Measurements from ENCODE around the gene AGRP. TPM values are rescaled to one million over a fixed set of nuclear protein-coding genes. Genes with fewer than 3 reads are reported as not detected.

Gene AGRP
- total and polyA plus RNA-seq, 2 of the 4 experiments (the other 2 are of a cell fraction), result not detected

DNA sequence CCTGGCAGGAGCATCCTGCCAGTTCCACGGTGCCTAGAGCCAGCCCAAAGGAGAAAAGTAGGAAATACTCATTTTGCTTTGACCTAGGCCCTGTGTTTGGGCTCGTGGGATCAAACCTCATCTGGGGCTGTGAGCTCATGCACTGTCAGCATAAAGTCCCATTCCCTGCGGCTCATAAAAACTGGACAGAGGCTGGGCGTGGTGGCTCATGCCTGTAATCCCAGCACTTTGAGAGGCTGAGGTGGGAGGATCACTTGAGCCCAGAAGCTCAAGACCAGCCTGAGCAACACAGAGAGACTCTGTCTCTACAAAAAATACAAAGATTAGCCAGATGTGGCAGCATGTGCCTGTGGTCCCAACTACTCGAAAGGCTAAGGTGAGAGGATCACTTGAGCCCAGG is 20.3 kb downstream of the AGRP start:
- Histone ChIP-seq H2BK120ac (ENCODE audit: low read depth, low read length) (no peak overlapping the region), H3K9ac (ENCODE audit: low read depth, low read length) (no peak overlapping the region), H3K36me3 (ENCODE audit: control insufficient read depth, insufficient read depth, low read length) (peaks cover 6% of the 10 kb centered on the region), H3K56ac (ENCODE audit: extremely low read depth, insufficient read depth, low read length) (no peak overlapping the region), H3K23ac (ENCODE audit: low read depth, low read length) (no peak overlapping the region), H2BK20ac (ENCODE audit: low read depth, low read length) (no peak overlapping the region), H3K9me3 (ENCODE audit: control insufficient read depth, insufficient read depth, low read length) (no peaks in the 10 kb centered on the region), H3K9me1 (ENCODE audit: insufficient read depth, low read length) (peaks cover 16% of the 10 kb centered on the region), H2AK5ac (ENCODE audit: low read depth, low read length) (no peak overlapping the region), H2BK15ac (ENCODE audit: low read depth, low read length) (no peak overlapping the region), H3K4me2 (ENCODE audit: low read depth, low read length) (no peak overlapping the region), H4K8ac (ENCODE audit: low read depth in 2 of 2, low read length in 2 of 2) (no peak overlapping the region), H3K79me1 (ENCODE audit: low read depth in 1 of 2, low read length in 2 of 2) (peaks cover 23 to 95% of the 10 kb centered on the region in 2 experiments), H3K4me3 (ENCODE audit: insufficient read depth, low read depth, low read length) (no peak overlapping the region), H4K5ac (ENCODE audit: low read depth, low read length) (no peak overlapping the region), H4K20me1 (ENCODE audit: insufficient read depth, low read length) (peaks cover 98% of the 10 kb centered on the region), H3K4ac (ENCODE audit: low read depth, low read length) (no peak overlapping the region), H3K4me1 (ENCODE audit: control insufficient read depth, insufficient read depth, low read length) (peaks cover 20% of the 10 kb centered on the region), H3K27ac (ENCODE audit: insufficient read depth, low read length) (no peak overlapping the region), H2BK5ac (ENCODE audit: low read depth, low read length, poor library complexity, severe bottlenecking) (no peak overlapping the region), H4K91ac (ENCODE audit: insufficient read depth, low read depth, low read length) (no peak overlapping the region), H3K27me3 (ENCODE audit: control insufficient read depth, insufficient read depth, low read length) (no peaks in the 10 kb centered on the region), H2AK9ac (replicated peaks; ENCODE audit: low read depth, low read length, poor library complexity) (no peak overlapping the region), H2AFZ (replicated peaks; ENCODE audit: low read length, poor library complexity) (no peak overlapping the region), H3K18ac (ENCODE audit: low read depth, low read length) (no peak overlapping the region), H3K14ac (replicated peaks; ENCODE audit: low read depth, low read length) (no peak overlapping the region)
- in situ Hi-C loops (cut with MboI; ENCODE audit: low sequenced_read_pairs), result no loop called here
- ChIA-PET CTCF (no interaction called here), POLR2A (ENCODE audit: unreplicated experiment) (no interaction called here)
- 80% methylated on average over 2 of the region's 5 CpGs; no CpG with 5 or more reads in 1 of the 2 experiments for WGBS, 2 experiments (ENCODE audit: extremely low coverage in 2 of 2, insufficient read length in 1 of 2)
- no TSS peak for BruUV-seq (replicated peaks)
- TF ChIP-seq MAFK (IDR thresholded peaks at IDR 0.05; ENCODE audit: low read depth, low read length), result peak; percentile 48
- TF ChIP-seq, protein P1, sequence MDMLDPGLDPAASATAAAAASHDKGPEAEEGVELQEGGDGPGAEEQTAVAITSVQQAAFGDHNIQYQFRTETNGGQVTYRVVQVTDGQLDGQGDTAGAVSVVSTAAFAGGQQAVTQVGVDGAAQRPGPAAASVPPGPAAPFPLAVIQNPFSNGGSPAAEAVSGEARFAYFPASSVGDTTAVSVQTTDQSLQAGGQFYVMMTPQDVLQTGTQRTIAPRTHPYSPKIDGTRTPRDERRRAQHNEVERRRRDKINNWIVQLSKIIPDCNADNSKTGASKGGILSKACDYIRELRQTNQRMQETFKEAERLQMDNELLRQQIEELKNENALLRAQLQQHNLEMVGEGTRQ (IDR thresholded peaks at IDR 0.05; ENCODE audit: low read depth, low read length), result no peak
- dilution Hi-C loops (cut with HindIII; ENCODE audit: low sequenced_read_pairs, unreplicated experiment), result no loop called here
- ATAC-seq (ENCODE audit: low read depth), result no peak
- intact Hi-C loops (cut with micrococcal nuclease), result no loop called here
- no peak for DNase-seq
